ENCODE results near the gene ITIH4.

Gene ITIH4

DNA sequence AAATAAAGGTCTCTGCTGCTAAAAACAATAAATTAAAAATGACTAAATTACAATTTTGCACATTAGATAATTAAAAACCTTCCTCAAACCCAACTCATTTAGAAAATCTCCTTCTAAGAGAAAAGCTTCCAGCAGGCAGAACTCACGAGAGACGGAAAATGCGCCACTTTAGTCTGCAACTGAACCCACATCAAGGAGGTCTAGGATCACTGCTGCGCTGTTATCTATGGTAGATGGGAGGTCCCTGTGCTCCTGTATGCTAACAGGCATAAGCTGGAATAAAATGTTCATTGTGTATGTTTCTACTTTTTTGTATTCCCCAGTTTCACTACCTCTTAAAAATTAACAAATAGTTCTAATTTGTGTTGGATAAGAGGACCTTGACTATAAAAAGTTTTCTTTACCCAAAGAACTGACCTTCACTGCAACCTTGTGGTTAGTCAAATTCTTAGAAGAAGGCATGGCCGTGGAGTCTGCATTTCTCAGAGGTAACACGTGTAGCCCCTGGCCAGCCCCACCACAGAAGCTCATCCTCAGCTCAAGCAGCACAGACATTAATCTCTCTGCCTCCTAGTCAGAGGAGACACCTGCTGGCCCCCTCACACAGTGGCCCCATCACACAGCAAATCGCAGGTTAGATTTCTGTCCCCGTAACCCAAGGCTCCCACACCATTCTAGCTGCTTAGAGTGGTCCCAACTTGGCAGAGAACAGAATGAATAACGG lies 44.6 kb upstream of the ITIH4 start:
- DNase-seq (ENCODE audit: extremely low spot score) = no peak
- TF ChIP-seq NFRKB (IDR thresholded peaks at IDR 0.05) (no peak), LEF1 (IDR thresholded peaks at IDR 0.05; ENCODE audit: borderline replicate concordance) (no peak), ARNT (IDR thresholded peaks at IDR 0.05) (no peak), SP1 (IDR thresholded peaks at IDR 0.05) (no peak), SUZ12 (IDR thresholded peaks at IDR 0.05) (no peak), FOXA1 (IDR thresholded peaks at IDR 0.05) (no peak), FOXK2 (IDR thresholded peaks at IDR 0.05) (no peak), HDGF (IDR thresholded peaks at IDR 0.05; ENCODE audit: borderline replicate concordance) (no peak), TARDBP (IDR thresholded peaks at IDR 0.05) (no peak), L3MBTL2 (conservative IDR thresholded peaks at IDR 0.05) (no peak), BHLHE40 (IDR thresholded peaks at IDR 0.05; ENCODE audit: borderline replicate concordance) (no peak)
- TF ChIP-seq, protein P1, sequence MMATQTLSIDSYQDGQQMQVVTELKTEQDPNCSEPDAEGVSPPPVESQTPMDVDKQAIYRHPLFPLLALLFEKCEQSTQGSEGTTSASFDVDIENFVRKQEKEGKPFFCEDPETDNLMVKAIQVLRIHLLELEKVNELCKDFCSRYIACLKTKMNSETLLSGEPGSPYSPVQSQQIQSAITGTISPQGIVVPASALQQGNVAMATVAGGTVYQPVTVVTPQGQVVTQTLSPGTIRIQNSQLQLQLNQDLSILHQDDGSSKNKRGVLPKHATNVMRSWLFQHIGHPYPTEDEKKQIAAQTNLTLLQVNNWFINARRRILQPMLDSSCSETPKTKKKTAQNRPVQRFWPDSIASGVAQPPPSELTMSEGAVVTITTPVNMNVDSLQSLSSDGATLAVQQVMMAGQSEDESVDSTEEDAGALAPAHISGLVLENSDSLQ (IDR thresholded peaks at IDR 0.05) = no peak
- ChIA-PET CTCF (no interaction called here), POLR2A (no interaction called here)

DNA sequence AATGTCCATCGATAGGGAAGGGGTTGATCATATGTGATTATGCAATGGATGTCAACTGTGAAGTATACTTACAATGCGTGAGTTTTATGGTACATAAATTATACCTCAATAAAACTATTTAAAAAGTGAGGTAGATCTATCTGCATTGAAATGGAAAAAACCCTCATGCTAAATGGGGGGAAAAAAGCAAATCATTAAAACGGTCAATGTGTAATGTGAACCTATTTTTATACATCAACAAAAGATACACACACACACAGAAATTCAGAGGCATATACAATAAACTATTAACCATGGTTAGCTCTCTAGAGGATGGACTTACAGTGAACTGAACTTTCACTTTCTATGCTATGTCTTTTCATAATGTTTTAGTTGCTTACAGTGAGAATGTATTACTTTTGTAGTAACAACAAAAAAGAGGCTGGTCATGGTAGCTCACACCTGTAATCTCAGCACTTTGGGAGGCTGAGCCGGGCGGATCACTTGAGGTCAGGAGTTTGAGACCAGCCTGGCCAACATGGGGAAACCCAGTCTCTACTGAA lies 43.8 kb upstream of the ITIH4 start:
- no peak for DNase-seq (ENCODE audit: extremely low spot score)
- POLR2A ChIA-PET = no interaction called here
- CTCF ChIA-PET = no interaction called here
- TF ChIP-seq SUZ12 (IDR thresholded peaks at IDR 0.05) (no peak), HDGF (IDR thresholded peaks at IDR 0.05; ENCODE audit: borderline replicate concordance) (no peak), ZNF384 (IDR thresholded peaks at IDR 0.05) (no peak), CTBP1 (IDR thresholded peaks at IDR 0.05; ENCODE audit: borderline replicate concordance) (no peak), FOXK2 (IDR thresholded peaks at IDR 0.05) (no peak), FOXA1 (IDR thresholded peaks at IDR 0.05) (no peak), FOXM1 (IDR thresholded peaks at IDR 0.05; ENCODE audit: borderline replicate concordance) (no peak), LEF1 (IDR thresholded peaks at IDR 0.05; ENCODE audit: borderline replicate concordance) (no peak), ARNT (IDR thresholded peaks at IDR 0.05) (no peak), ELF4 (IDR thresholded peaks at IDR 0.05) (no peak), L3MBTL2 (conservative IDR thresholded peaks at IDR 0.05) (no peak), TARDBP (IDR thresholded peaks at IDR 0.05) (no peak), SP1 (IDR thresholded peaks at IDR 0.05) (no peak), NFRKB (IDR thresholded peaks at IDR 0.05) (no peak), BHLHE40 (IDR thresholded peaks at IDR 0.05; ENCODE audit: borderline replicate concordance) (no peak)
- TF ChIP-seq, protein P1 (IDR thresholded peaks at IDR 0.05) = no peak

DNA sequence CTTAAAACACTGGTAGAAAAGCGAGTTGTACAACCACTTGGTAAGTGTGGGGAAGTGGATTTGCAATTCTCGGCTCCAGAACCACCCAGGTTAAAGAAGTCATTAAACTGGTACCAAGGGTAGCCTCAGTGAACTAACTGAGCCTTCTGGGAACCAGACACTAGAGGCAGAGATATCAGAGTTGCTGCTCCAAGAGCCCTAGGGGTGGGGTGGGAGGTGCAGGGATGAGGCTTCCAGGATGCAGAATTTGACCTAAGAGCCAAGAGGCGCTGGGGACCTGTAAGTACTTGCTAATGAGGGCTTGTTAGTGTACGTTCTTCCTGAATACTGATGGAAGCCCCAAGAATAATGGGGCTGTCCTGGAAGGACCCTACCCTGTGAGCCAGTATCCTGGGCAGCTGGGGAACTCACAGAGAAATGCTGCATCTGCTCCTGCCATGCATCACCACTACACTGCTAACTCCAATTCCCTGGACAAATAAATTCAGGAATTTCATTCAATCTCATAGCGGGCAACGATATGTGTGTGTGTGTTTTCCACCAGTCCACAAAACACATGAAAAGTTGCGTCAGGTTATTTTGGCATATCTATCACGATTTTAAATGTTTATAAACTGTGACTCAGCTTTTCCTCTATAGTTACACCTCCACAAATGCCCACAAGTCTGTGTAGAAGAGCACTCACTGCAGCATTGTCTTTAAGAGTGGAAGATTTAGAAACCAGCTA lies 43.1 kb upstream of the ITIH4 start:
- ChIA-PET POLR2A (no interaction called here), CTCF (no interaction called here)
- no peak for TF ChIP-seq NFRKB (IDR thresholded peaks at IDR 0.05)
- TF ChIP-seq FOXK2 (IDR thresholded peaks at IDR 0.05) = no peak
- no peak for TF ChIP-seq BHLHE40 (IDR thresholded peaks at IDR 0.05; ENCODE audit: borderline replicate concordance)
- no peak for TF ChIP-seq ELF4 (IDR thresholded peaks at IDR 0.05)
- TF ChIP-seq SP1 (IDR thresholded peaks at IDR 0.05) = no peak
- TF ChIP-seq FOXM1 (IDR thresholded peaks at IDR 0.05; ENCODE audit: borderline replicate concordance) = no peak
- no peak for TF ChIP-seq HDGF (IDR thresholded peaks at IDR 0.05; ENCODE audit: borderline replicate concordance)
- TF ChIP-seq L3MBTL2 (conservative IDR thresholded peaks at IDR 0.05) = no peak
- TF ChIP-seq SUZ12 (IDR thresholded peaks at IDR 0.05) = no peak
- no peak for TF ChIP-seq TARDBP (IDR thresholded peaks at IDR 0.05)
- TF ChIP-seq, protein P1 (IDR thresholded peaks at IDR 0.05) = no peak
- no peak for DNase-seq (ENCODE audit: extremely low spot score)

DNA sequence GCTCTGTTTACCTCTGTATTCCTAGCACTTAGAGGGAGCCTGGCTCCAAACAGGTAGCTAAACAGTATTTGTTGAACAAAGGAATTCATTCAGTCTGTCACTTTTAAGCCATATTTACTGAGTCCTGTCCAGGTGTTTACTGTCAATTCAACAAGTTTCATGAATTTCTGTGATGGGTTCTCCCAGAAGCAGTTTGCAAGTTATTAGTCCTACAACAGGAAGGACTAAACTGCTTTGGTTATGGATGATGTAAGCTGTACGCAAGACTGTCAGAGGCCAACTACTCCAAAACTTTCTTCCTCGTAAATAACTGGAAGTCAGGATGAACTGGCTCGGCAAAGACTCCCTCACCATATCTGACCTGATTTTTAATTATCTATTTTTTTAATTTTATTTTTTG lies 41.8 kb upstream of the ITIH4 start:
- ChIA-PET POLR2A (no interaction called here), CTCF (no interaction called here)
- TF ChIP-seq, protein P1 (IDR thresholded peaks at IDR 0.05) = no peak
- no peak for TF ChIP-seq CTBP1 (IDR thresholded peaks at IDR 0.05; ENCODE audit: borderline replicate concordance)
- TF ChIP-seq FOXM1 (IDR thresholded peaks at IDR 0.05; ENCODE audit: borderline replicate concordance) = no peak
- TF ChIP-seq LEF1 (IDR thresholded peaks at IDR 0.05; ENCODE audit: borderline replicate concordance) = no peak
- no peak for TF ChIP-seq L3MBTL2 (conservative IDR thresholded peaks at IDR 0.05)
- DNase-seq (ENCODE audit: extremely low spot score) = no peak

DNA sequence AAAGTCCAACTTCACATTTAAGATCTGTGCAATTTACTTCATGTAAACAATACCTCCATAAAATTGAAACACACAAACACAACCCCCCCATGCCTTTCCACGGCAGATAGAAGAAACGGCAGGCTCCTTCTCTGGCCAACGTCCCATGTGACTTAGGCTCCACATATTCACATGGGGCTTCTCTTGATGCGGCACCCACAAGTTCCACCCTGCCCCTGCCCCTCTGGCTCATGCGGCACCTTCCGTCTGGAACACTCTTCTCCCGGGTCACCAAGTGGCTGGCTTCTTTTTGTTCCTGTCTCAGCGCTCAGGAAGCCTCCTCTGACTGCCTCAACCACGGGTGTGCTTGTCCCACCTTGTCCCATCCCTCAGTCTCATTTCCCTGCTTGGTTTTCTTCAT lies 41.3 kb upstream of the ITIH4 start:
- ChIA-PET POLR2A (no interaction called here), CTCF (no interaction called here)
- no peak for DNase-seq (ENCODE audit: extremely low spot score)
- TF ChIP-seq BHLHE40 (IDR thresholded peaks at IDR 0.05; ENCODE audit: borderline replicate concordance) (no peak), FOXM1 (IDR thresholded peaks at IDR 0.05; ENCODE audit: borderline replicate concordance) (no peak), L3MBTL2 (conservative IDR thresholded peaks at IDR 0.05) (no peak), NFRKB (IDR thresholded peaks at IDR 0.05) (no peak), ARNT (IDR thresholded peaks at IDR 0.05) (no peak), FOXK2 (IDR thresholded peaks at IDR 0.05) (no peak), TARDBP (IDR thresholded peaks at IDR 0.05) (no peak), FOXA1 (IDR thresholded peaks at IDR 0.05) (no peak), CTBP1 (IDR thresholded peaks at IDR 0.05; ENCODE audit: borderline replicate concordance) (no peak), ELF4 (IDR thresholded peaks at IDR 0.05) (no peak), LEF1 (IDR thresholded peaks at IDR 0.05; ENCODE audit: borderline replicate concordance) (no peak), SUZ12 (IDR thresholded peaks at IDR 0.05) (no peak), SP1 (IDR thresholded peaks at IDR 0.05) (no peak), ZNF384 (IDR thresholded peaks at IDR 0.05) (no peak), HDGF (IDR thresholded peaks at IDR 0.05; ENCODE audit: borderline replicate concordance) (no peak)
- TF ChIP-seq, protein P1 (IDR thresholded peaks at IDR 0.05) = no peak
